HCT116 (cell line): ENCODE data around the gene INO80. TPM values are rescaled to one million over a fixed set of nuclear protein-coding genes. Genes with fewer than 3 reads are reported as not detected.

Experiments
- ATAC-seq: fragments of 200-7000 bp; cut with Tn5 transposase; 2 replicates; pipeline ENCODE4 v1.9.1; 2020; ENCODE audit warnings: mild to moderate bottlenecking, moderate library complexity
- BruUV-seq: library from RNA; stranded (reverse); fragments of 400-500 nt; replicated peaks from 2 replicates; lab custom pipeline; 2021; lab: Mats Ljungman, UMichigan
- CTCF ChIA-PET: fragments of 300-600 bp; sonication (Branson Sonifier 250); formaldehyde crosslinking; loops from one replicate; lab custom pipeline; 2021; ENCODE audit warnings: antibody characterized with exemption; lab: Charles Lee
- POLR2A ChIA-PET: fragments of 300-600, 350-600 bp; sonication (Branson Sonifier 250); formaldehyde crosslinking; loops from one replicate; lab custom pipeline; 2021; ENCODE audit warnings: antibody characterized with exemption; lab: Charles Lee
- RAD21 ChIA-PET, 2 experiments: fragments of 300-600 bp; sonication (Branson Sonifier 250); formaldehyde crosslinking; loops; one replicate each; lab custom pipeline; 2023; ENCODE audit warnings: low total read pairs in 2 of 2; ENCODE audit not compliant: uncharacterized antibody in 2 of 2, unreplicated experiment in 2 of 2, low non-redundant PET in 1 of 2; lab: Charles Lee
- DNase-seq: peaks from one replicate; pipeline ENCODE4 v3.0.0-alpha.2; 2010; ENCODE audit warnings: low read depth, low spot score
- H2AFZ ChIP-seq: fragments of 200-600 bp; shearing (Covaris generic), sonication (generic); 2 replicates; pipeline ENCODE4 v1.6.1; 2017; ENCODE audit warnings: low read depth, mixed run types, mixed read lengths, antibody characterized with exemption, low read length; ENCODE audit not compliant: poor library complexity, severe bottlenecking
- H3K27ac ChIP-seq: 2 replicates; pipeline ENCODE4 v1.5.1; 2012; ENCODE audit warnings: low read depth, low read length
- H3K27me3 ChIP-seq: fragments of 200-600 bp; sonication (generic); 2 replicates; pipeline ENCODE4 v1.6.1; 2016; ENCODE audit warnings: mixed run types, low read length, mixed read lengths; ENCODE audit not compliant: insufficient read depth
- H3K36me3 ChIP-seq, 2 experiments: fragments of 200-500 bp in 1 of 2; fragments of 200-600 bp in 1 of 2; sonication (Bioruptor generic) in 1 of 2; sonication (generic) in 1 of 2; 2 replicates each; pipeline versions ENCODE4 v1.5.1 to v1.6.1; 2014 to 2016; ENCODE audit warnings: low read length in 2 of 2, inconsistent platforms in 1 of 2, mixed read lengths in 1 of 2, mixed run types in 1 of 2; ENCODE audit not compliant: insufficient read depth in 2 of 2, control insufficient read depth in 1 of 2
- H3K4me1 ChIP-seq, 2 experiments: fragments of 200-600 bp in 1 of 2; sonication (generic) in 1 of 2; 2 replicates each; pipeline versions ENCODE4 v1.5.1 to v1.6.1; 2012 to 2017; ENCODE audit warnings: low read length in 2 of 2, inconsistent platforms in 1 of 2, mild to moderate bottlenecking in 1 of 2, mixed read lengths in 1 of 2, mixed run types in 1 of 2, moderate library complexity in 1 of 2; ENCODE audit not compliant: insufficient read depth in 2 of 2, control insufficient read depth in 1 of 2
- H3K4me2 ChIP-seq: fragments of 200-600 bp; sonication (generic); 2 replicates; pipeline ENCODE4 v1.6.1; 2017; ENCODE audit warnings: mixed run types, low read length, mixed read lengths
- H3K4me3 ChIP-seq, 2 experiments: fragments of 200-600 bp in 1 of 2; sonication (generic) in 1 of 2; replicated peaks in 1 of 2; 2 replicates each; pipeline ENCODE4 v1.5.1; 2011 to 2016; ENCODE audit warnings: low read length in 2 of 2, control low read depth in 1 of 2, low read depth in 1 of 2, mild to moderate bottlenecking in 1 of 2, mixed read lengths in 1 of 2, mixed run types in 1 of 2
- H3K79me2 ChIP-seq: fragments of 200-600 bp; sonication (generic); 2 replicates; pipeline ENCODE4 v1.6.1; 2017; ENCODE audit warnings: mild to moderate bottlenecking, mixed run types, low read length, moderate library complexity, mixed read lengths; ENCODE audit not compliant: insufficient read depth
- H3K9ac ChIP-seq: fragments of 200-600 bp; sonication (generic); 2 replicates; pipeline ENCODE4 v1.6.1; 2016; ENCODE audit warnings: low read length, mixed read lengths
- H3K9me2 ChIP-seq: fragments of 200-600 bp; sonication (generic), shearing (Covaris generic); 2 replicates; pipeline ENCODE4 v1.6.1; 2017; ENCODE audit warnings: mixed run types, mild to moderate bottlenecking, moderate library complexity; ENCODE audit not compliant: insufficient read depth
- H3K9me3 ChIP-seq, 2 experiments: fragments of 200-500 bp in 1 of 2; fragments of 200-600 bp in 1 of 2; sonication (Bioruptor generic) in 1 of 2; sonication (generic) in 1 of 2; 2 replicates each; pipeline ENCODE4 v1.6.1; 2014 to 2017; ENCODE audit warnings: low read length in 2 of 2, mixed read lengths in 2 of 2, inconsistent platforms in 1 of 2, low read depth in 1 of 2, mild to moderate bottlenecking in 1 of 2, mixed run types in 1 of 2, moderate library complexity in 1 of 2; ENCODE audit not compliant: control insufficient read depth in 1 of 2, insufficient read depth in 1 of 2
- H4K20me1 ChIP-seq: fragments of 200-600 bp; sonication (generic), shearing (Covaris generic); 2 replicates; pipeline ENCODE4 v1.6.1; 2017; ENCODE audit warnings: mixed run types, mild to moderate bottlenecking, moderate library complexity; ENCODE audit not compliant: insufficient read depth
- CBX3 ChIP-seq: IDR thresholded peaks from 2 replicates; pipeline ENCODE4 v1.6.1; 2012; ENCODE audit warnings: low read depth
- CEBPB ChIP-seq: IDR thresholded peaks from 2 replicates; pipeline ENCODE4 v1.6.1; 2012; ENCODE audit warnings: low read depth
- EGR1 ChIP-seq: IDR thresholded peaks from 2 replicates; pipeline ENCODE4 v1.6.1; 2012; ENCODE audit warnings: low read depth
- EZH2 ChIP-seq: fragments of 200-600 bp; sonication (generic); IDR thresholded peaks from 2 replicates; pipeline ENCODE4 v1.6.1; 2017; ENCODE audit warnings: antibody characterized with exemption, mixed run types
- EZH2phosphoT487 ChIP-seq: fragments of 200-600 bp; IDR thresholded peaks from 2 replicates; pipeline ENCODE4 v1.6.1; 2018; ENCODE audit warnings: antibody characterized with exemption, borderline replicate concordance
- FOSL1 ChIP-seq: IDR thresholded peaks from 2 replicates; pipeline ENCODE4 v1.6.1; 2012; ENCODE audit warnings: low read depth
- RAD21 ChIP-seq: IDR thresholded peaks from 2 replicates; pipeline ENCODE4 v1.6.1; 2012; ENCODE audit warnings: low read depth, mild to moderate bottlenecking
- SRF ChIP-seq: IDR thresholded peaks from 2 replicates; pipeline ENCODE4 v1.6.1; 2012; ENCODE audit warnings: low read depth
- YY1 ChIP-seq: IDR thresholded peaks from 2 replicates; pipeline ENCODE4 v1.6.1; 2011; ENCODE audit warnings: low read length, low read depth, moderate library complexity, mild to moderate bottlenecking; ENCODE audit not compliant: insufficient replicate concordance; ENCODE audit errors: extremely low read depth
- intact Hi-C: fragments of 100-400 bp; cut with micrococcal nuclease; formaldehyde crosslinking; loops from 2 replicates; pipeline ENCODE4 v1.10.0; 2022
- total RNA-seq: library from RNA; stranded (reverse); gene quantifications from one replicate; pipeline ENCODE4 v1.2.1, GENCODE V29; 2021; ENCODE audit not compliant: unreplicated experiment
- TF ChIP-seq, protein P1 (sequence below): IDR thresholded peaks from 2 replicates; pipeline ENCODE4 v1.6.1; 2012
- TF ChIP-seq, protein P2 (sequence below): IDR thresholded peaks from 2 replicates; pipeline ENCODE4 v1.6.1; 2012; ENCODE audit warnings: low read depth

Gene INO80
- total RNA-seq, 1 experiment from 2014 or later = 28.2 TPM

DNA sequence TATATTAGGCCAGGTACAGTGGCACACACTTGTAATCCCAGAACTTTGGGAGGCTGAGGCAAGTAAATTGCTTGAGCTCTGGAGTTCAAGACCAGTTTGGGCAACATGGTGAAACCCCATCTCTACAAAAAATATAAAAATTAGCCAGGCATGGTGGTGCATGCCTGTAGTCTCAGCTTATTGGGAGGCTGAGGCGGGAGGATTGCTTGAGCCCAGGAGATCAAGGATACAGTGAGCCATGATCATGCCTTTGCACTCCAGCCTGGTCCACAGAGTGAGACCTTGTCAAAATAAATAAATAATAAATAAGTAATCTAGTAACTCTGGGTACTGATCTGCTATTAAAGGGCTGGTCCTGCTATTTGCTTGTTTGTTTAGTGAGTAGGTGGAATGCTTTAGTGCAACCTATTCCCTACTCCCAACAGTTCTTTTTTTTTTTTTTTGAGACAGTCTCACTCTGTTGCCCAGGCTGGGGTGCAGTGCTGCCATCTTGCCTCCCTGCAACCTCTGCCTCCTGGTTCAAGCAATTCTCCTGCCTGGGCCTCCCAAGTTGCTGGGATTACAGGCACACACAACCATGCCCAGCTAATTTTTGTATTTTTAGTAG is 9.1 kb upstream of the INO80 start:
- no peak overlapping the region for H3K4me3 ChIP-seq
- POLR2A ChIA-PET = no interaction called here
- no peaks in the 10 kb centered on the region for H3K27me3 ChIP-seq
- no TSS peak for BruUV-seq
- no peaks in the 10 kb centered on the region for H3K9me3 ChIP-seq
- intact Hi-C loops = no loop called here
- no peak overlapping the region for H3K27ac ChIP-seq
- TF ChIP-seq SRF (no peak), CEBPB (no peak), EZH2 (no peak), EGR1 (no peak), EZH2phosphoT487 (no peak), CBX3 (no peak), RAD21 (no peak), YY1 (no peak), FOSL1 (no peak)
- TF ChIP-seq, protein P1, sequence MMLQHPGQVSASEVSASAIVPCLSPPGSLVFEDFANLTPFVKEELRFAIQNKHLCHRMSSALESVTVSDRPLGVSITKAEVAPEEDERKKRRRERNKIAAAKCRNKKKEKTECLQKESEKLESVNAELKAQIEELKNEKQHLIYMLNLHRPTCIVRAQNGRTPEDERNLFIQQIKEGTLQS = no peak
- TF ChIP-seq, protein P2, sequence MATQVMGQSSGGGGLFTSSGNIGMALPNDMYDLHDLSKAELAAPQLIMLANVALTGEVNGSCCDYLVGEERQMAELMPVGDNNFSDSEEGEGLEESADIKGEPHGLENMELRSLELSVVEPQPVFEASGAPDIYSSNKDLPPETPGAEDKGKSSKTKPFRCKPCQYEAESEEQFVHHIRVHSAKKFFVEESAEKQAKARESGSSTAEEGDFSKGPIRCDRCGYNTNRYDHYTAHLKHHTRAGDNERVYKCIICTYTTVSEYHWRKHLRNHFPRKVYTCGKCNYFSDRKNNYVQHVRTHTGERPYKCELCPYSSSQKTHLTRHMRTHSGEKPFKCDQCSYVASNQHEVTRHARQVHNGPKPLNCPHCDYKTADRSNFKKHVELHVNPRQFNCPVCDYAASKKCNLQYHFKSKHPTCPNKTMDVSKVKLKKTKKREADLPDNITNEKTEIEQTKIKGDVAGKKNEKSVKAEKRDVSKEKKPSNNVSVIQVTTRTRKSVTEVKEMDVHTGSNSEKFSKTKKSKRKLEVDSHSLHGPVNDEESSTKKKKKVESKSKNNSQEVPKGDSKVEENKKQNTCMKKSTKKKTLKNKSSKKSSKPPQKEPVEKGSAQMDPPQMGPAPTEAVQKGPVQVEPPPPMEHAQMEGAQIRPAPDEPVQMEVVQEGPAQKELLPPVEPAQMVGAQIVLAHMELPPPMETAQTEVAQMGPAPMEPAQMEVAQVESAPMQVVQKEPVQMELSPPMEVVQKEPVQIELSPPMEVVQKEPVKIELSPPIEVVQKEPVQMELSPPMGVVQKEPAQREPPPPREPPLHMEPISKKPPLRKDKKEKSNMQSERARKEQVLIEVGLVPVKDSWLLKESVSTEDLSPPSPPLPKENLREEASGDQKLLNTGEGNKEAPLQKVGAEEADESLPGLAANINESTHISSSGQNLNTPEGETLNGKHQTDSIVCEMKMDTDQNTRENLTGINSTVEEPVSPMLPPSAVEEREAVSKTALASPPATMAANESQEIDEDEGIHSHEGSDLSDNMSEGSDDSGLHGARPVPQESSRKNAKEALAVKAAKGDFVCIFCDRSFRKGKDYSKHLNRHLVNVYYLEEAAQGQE = no peak
- no peak overlapping the region for H3K4me2 ChIP-seq
- H3K9ac ChIP-seq = no peak overlapping the region
- no peaks in the 10 kb centered on the region for H4K20me1 ChIP-seq
- ATAC-seq (no peak), DNase-seq (no peak)
- no peaks in the 10 kb centered on the region for H3K36me3 ChIP-seq
- RAD21 ChIA-PET = no interaction called here
- peaks cover 0 to 22% of the 10 kb centered on the region in 2 experiments; a peak in 2 of 4 replicates for H3K4me1 ChIP-seq
- CTCF ChIA-PET = no interaction called here
- H3K79me2 ChIP-seq = no peaks in the 10 kb centered on the region
- no peaks in the 10 kb centered on the region for H3K9me2 ChIP-seq
- H2AFZ ChIP-seq = no peak overlapping the region
